Measurements from ENCODE around the gene MRGPRE. TPM values are rescaled to one million over a fixed set of nuclear protein-coding genes. Genes with fewer than 3 reads are reported as not detected.

Gene MRGPRE
- total RNA-seq, 2 donors from 2014 or later = not detected

GRCh38 chr11:3195251-3196160, 36.7 kb downstream of the MRGPRE start:
- H3K4me3 ChIP-seq = no peak overlapping the region
- DNase-seq (ENCODE audit: low spot score) (no peak), ATAC-seq (ENCODE audit: insufficient number of reproducible peaks, low FRiP score, low read depth) (no peak)
- no peaks in the 10 kb centered on the region for H3K4me1 ChIP-seq (ENCODE audit: control insufficient read depth in 1 of 2, low read depth in 2 of 2)
- H3K36me3 ChIP-seq = no peaks in the 10 kb centered on the region
- no peaks in the 10 kb centered on the region for H3K9me3 ChIP-seq
- no peak overlapping the region for H3K27ac ChIP-seq
- TF ChIP-seq CTCF (IDR thresholded peaks at IDR 0.05) = peak; percentile 31
- no peaks in the 10 kb centered on the region for H3K27me3 ChIP-seq (replicated peaks; ENCODE audit: insufficient read depth)

- Histone ChIP-seq H3K9me3 (no peaks in the 10 kb centered on the region), H3K4me3 (no peak overlapping the region), H3K36me3 (no peaks in the 10 kb centered on the region), H3K27me3 (replicated peaks; ENCODE audit: insufficient read depth) (no peaks in the 10 kb centered on the region), H3K4me1 (ENCODE audit: control insufficient read depth in 1 of 2, low read depth in 2 of 2) (no peaks in the 10 kb centered on the region), H3K27ac (no peak overlapping the region)
- TF ChIP-seq CTCF (IDR thresholded peaks at IDR 0.05) = no peak
- ATAC-seq (ENCODE audit: insufficient number of reproducible peaks, low FRiP score, low read depth) (no peak), DNase-seq (ENCODE audit: low spot score) (no peak)
Observed at GRCh38 chr11:3194016-3194816, 38.0 kb downstream of the MRGPRE start.

- DNase-seq (ENCODE audit: low spot score) (no peak), ATAC-seq (ENCODE audit: insufficient number of reproducible peaks, low FRiP score, low read depth) (no peak)
- no peak for TF ChIP-seq CTCF (IDR thresholded peaks at IDR 0.05)
- H3K4me3 ChIP-seq = no peak overlapping the region
- H3K9me3 ChIP-seq = no peaks in the 10 kb centered on the region
- no peak overlapping the region for H3K27ac ChIP-seq
- no peaks in the 10 kb centered on the region for H3K27me3 ChIP-seq (replicated peaks; ENCODE audit: insufficient read depth)
- H3K4me1 ChIP-seq (ENCODE audit: control insufficient read depth in 1 of 2, low read depth in 2 of 2) = no peaks in the 10 kb centered on the region
- no peaks in the 10 kb centered on the region for H3K36me3 ChIP-seq
Observed at GRCh38 chr11:3193373-3194015, 38.7 kb downstream of the MRGPRE start.

GRCh38 chr11:3192511-3193372, 39.5 kb downstream of the MRGPRE start:
- Histone ChIP-seq H3K9me3 (no peaks in the 10 kb centered on the region), H3K4me1 (ENCODE audit: control insufficient read depth in 1 of 2, low read depth in 2 of 2) (no peaks in the 10 kb centered on the region), H3K27me3 (replicated peaks; ENCODE audit: insufficient read depth) (no peaks in the 10 kb centered on the region), H3K27ac (no peak overlapping the region), H3K36me3 (no peaks in the 10 kb centered on the region), H3K4me3 (no peak overlapping the region)
- ATAC-seq (ENCODE audit: insufficient number of reproducible peaks, low FRiP score, low read depth) = no peak
- DNase-seq (ENCODE audit: low spot score) = no peak
- TF ChIP-seq CTCF (IDR thresholded peaks at IDR 0.05) = no peak
